Posterior cingulate gyrus (tissue), 11 donors: Measurements from ENCODE around the gene SPSB4.

Experiments
- DNase-seq, 10 donors: peaks; one replicate each; pipeline versions ENCODE4 v3.0.0 to v3.0.0-alpha.2; 2020 to 2021; ENCODE audit warnings: mixed read lengths in 3 of 10
- intact Hi-C: fragments of 100-400 bp; cut with DNase I; formaldehyde crosslinking; loops from one replicate; pipeline ENCODE4 v1.15.1; 2023

The SPSB4 gene

GRCh38 chr3:141147657-141148056 lies 96.5 kb downstream of the SPSB4 start:
- DNase-seq, result no peak
- intact Hi-C loops, result no loop called here

GRCh38 chr3:141148169-141148568 lies 97.0 kb downstream of the SPSB4 start:
- intact Hi-C loops, result no loop called here
- DNase-seq, result no peak

DNA sequence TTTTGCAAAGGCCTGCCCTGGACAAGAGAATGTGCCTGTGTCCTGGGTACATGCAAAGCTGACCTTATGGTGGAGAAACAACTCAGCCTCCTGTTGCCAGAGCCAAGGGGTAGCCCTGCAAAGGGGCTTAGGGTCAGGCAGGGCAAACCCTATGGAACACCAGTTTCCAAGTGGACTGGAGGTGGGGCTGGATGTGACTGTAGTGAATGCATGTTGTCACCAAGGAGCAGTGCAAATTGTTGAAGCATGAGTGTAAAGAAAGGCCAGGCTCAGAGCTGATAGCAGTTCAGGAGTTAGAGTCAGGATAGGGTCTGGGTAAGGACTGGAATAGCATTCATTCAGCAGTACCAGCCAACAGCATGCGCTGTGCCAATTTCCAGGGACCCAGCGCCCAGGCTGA lies 97.6 kb downstream of the SPSB4 start:
- no peak for DNase-seq
- intact Hi-C loops, result no loop called here

DNA sequence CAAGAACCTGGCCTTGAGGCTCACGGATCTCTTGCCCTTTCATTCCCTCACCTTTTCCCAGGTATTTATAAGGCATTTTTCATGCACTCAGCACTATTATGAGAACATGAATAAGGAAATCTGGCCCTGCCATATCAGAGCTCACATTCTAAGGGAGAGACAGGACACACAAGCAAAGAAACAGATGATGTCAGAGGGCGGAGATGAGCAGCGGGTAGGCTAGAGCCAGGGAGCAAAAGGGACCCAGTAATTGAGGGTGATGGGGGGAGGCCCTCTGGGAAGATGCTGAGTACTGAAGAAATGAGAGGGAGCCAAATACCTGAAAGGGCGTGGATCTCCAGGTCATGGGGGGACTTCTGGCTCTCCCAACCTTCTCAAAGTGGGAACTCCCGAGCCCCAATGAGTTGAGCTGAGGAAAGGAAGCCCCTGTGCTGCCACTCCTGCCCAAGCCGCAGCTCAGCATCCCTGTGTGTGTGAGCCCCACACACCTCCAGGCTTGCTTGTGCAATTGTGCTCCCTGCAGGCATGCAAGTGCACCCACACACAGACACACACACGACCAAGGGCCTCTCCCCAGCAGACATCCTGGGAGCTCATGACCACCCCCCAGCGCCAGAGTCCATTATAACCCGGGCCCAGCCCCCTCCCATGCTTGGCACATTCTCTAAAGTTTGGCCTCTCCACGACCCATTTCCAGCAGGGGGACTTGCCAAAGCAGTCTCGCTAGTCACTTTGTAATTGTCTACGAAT lies 99.1 kb downstream of the SPSB4 start:
- no peak for DNase-seq
- intact Hi-C loops, result no loop called here

DNA sequence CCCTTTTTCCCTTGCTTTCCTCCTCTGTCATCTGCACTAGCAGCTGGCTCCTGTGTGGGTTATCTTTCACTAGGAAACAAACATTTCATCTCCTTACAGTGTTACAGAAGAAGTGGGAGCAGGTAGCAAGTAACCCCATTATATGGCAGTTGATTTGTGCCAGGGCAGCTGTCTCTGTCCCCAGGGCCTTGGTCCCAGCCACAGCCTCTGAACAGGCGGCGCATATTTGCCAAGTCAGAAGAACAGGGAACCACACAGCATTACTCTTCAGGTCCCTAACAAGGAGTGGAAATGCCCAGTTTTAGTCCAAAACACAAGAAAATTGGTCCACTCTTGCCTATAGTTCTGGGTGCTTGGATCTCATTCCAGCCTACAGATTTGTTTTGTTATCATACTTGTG lies 99.8 kb downstream of the SPSB4 start:
- no peak for DNase-seq
- intact Hi-C loops, result no loop called here

DNA sequence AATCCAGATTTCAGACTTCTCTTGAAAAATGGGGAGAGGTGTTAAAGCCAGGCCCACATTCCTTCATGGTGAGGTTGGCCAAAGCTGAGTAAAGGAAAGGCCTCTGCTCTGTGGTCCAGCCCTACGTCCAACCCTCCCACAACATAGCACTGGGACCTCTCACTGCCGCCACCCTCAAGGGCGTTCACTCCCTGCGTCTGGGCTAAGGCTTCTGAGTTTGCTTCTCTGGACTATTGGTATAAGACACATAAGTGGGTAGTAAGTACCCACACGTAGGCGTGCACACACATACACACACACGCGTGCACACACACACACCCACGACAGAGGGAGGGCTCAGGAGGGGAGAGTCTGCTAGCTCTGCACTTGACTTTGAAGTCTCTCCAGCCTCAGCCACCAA lies 100.3 kb downstream of the SPSB4 start:
- DNase-seq, result no peak
- intact Hi-C loops, result no loop called here

DNA sequence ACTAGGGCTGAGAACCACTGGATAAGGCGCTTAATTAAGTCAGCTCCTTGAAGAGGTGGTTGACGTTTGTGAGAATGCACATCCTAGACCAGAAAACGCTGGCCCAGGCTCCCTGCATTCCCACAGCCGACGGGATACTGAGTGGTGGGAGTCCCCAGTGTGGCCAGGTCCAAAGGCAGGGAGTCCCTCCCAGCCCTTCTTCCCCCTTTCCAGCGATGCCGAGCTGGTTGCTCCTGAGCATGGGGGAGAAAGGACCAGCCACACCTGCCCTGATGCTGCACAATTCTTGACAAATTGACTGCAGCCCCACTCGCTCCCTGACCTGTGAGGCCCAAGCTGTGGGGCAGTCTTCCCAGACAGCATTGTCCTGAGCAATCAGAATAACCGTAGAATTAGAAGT lies 101.0 kb downstream of the SPSB4 start:
- DNase-seq, result no peak
- intact Hi-C loops, result no loop called here

DNA sequence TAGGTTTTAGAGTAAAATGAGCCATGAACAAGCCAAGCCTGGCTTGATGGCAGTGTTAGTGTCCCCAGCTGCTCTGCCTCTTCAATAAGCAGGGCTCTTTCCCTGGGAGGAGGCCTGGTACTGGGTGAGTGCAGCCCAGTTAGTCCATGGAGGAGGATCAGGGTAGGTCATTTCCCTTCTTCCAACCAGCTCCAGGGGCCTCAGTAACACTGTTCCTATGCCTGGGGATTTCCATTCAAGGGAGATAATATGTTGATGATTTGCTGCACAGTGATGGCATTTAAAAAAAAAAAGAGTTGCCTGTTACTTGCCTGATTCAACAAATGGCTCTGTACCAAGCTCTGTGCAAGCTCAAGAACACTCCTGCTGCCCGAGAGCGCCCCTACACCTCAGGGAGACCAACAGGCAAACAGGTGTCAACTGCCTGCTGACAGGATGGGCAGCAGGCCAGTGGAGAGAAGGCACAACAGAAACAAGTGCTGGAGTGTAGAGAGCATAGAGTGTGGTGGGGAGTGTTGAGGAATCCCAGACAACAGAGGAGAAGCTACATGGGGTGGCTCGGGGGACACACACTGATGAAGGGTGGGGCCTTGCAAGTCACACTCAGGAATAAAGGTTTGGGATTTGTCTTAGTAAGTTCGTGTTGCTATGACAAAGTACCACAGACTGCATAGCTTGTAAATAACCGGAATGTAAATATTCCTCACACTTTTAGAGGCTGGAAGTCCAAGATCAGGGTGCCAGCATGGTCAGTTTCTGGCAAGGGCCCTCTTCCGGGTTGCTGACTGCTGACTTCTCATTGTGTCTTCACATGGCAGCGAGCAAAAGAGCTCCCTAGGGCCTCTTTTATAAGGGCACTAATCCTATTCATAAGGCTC lies 101.9 kb downstream of the SPSB4 start:
- DNase-seq, result no peak
- intact Hi-C loops, result no loop called here

DNA sequence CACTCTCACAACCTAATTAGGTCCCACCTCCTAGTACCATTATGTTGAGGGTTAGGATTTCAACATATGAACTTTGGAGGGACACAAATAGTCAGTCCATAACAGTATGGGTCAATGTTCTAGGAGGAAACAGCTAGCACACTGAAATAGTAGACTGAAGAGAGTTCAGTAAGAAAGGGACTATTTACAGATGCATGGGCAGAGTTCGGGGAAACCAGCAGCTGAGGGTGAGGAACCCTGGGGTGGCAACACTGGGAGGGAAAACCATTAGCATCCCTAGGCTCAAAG lies 102.5 kb downstream of the SPSB4 start:
- intact Hi-C loops, result no loop called here
- DNase-seq, result no peak

- intact Hi-C loops, result no loop called here
- DNase-seq, result no peak
Measured at GRCh38 chr3:141164852-141165251, 113.7 kb downstream of the SPSB4 start.

DNA sequence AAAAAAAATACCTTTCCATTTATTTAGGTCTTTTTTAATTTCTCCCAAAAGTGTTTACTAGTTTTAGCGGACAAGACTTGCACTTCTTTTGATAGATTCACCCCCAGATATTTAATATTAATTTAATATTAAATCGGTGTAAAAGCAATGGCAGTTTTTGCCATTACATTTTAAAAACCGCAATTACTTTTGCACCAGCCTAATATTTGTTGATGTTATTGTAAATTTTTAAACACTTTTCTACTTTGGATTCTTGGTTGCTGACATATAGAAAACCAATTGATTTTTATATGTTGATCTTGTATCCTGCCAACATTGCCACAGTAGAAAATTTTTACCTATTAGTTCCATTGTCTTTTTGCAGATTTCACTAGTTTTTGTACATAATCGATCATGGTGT lies 116.5 kb downstream of the SPSB4 start:
- DNase-seq, result no peak
- intact Hi-C loops, result no loop called here

DNA sequence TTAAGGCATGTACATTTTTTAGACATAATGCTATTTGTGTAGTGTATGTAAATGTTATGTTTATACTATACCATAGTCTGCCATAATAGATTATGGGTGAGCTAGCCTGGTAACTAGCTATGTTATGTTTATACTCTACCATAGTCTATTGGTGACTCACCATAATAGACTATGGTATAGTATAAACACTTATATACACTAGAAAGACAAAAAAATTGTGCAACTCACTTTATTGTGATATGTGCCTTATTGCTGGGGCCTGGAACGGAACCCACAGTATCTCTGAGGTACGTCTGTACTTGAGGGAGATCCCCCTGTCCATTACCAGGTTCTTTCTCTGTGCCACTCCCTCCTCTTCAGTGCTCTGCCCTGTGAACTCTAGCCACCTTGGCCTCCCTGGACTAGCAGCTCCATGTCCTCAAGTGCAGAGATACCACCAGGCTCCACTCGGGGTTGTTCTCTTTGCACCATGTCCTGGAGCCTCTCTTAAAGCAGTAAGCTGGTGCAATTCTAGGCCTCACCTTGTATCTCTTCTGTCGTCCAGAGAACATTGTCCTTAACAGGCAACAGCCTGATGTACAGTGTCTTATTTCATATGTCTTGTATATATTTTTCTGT lies 119.6 kb downstream of the SPSB4 start:
- no peak for DNase-seq
- intact Hi-C loops, result no loop called here

- intact Hi-C loops, result no loop called here
- no peak for DNase-seq
Measured at GRCh38 chr3:141174674-141175073, 123.5 kb downstream of the SPSB4 start.

DNA sequence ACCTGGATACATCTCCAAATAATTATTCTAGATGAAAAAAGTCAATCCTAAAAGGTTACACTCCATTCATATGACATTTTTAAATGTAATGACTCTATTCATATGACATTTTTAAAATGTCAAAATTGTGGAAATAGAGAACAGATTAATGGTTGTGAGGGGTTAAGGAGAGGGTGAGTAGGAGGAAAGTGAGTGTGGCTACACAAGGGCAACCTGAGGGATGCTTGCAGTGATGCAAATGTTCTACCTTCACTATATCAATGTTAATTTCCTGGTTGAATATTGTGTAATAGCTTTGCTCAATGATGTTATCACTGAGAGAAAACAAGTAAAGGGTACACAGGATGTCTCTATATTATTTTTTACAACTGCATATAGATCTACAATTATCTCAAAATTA lies 125.6 kb downstream of the SPSB4 start:
- intact Hi-C loops, result no loop called here
- DNase-seq, result no peak

GRCh38 chr3:141178026-141178425 lies 126.9 kb downstream of the SPSB4 start:
- DNase-seq, result no peak
- intact Hi-C loops, result no loop called here

DNA sequence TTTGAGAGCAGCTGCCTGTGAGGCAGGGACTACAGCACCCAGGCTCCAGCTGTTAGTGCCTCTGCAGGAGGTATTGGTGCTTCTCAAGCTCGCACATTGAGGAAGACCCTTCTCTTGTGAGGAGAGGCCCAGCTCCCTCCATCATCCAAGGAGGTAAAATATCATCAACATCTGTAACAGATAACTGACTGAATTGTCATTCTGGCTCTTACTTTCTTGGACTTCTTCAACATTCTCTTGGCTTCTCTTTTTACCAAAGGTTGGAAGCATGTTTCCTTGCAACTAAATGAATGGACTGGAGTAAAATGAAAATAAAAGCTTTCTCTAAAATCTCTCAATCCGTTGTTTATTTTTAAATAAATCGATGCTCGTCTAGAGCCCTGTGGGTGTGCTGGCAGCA lies 127.4 kb downstream of the SPSB4 start:
- DNase-seq, result no peak
- intact Hi-C loops, result no loop called here

DNA sequence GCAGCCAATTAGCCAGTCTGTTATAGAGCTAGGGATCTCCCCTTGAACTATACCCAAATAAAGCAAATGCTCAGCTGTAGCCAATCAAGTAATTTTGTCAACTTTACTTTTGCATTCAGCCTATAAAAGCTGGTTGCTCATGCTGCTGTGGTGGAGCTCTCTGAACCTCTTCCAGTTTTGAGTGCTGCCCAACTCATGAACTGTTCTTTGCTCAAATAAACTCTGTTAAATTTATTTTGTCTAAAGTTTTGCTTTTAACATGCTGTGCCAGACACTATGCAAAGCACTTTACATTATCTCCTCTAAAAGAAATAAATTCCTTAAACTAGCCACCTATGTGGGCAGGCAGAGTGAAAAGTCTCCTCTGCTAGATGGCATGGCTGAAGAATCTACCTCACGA lies 128.8 kb downstream of the SPSB4 start:
- intact Hi-C loops, result no loop called here
- no peak for DNase-seq

- no peak for DNase-seq
- intact Hi-C loops, result no loop called here
Measured at GRCh38 chr3:141181196-141181595, 130.0 kb downstream of the SPSB4 start.

DNA sequence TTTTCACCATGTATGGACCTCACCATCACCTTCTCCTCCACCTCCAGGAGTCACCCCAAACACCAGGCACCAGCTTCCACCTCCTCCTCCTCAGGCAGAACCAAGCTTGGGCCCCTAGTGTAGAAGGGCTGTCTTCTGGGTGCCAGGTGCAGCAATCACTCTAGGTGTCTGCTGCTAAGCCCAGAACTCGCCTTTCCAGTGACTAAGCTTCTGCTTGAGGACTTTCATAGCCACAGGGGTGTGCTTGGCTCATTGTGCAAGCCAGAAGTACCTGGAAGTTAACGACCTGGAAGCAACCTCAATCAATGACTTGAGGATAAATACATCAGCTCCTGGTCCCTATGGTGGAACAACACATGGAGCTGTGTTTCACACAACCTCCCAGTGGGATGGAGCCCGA lies 130.7 kb downstream of the SPSB4 start:
- intact Hi-C loops, result no loop called here
- DNase-seq, result no peak

GRCh38 chr3:141183606-141184005 lies 132.5 kb downstream of the SPSB4 start:
- DNase-seq, result no peak
- intact Hi-C loops, result no loop called here

DNA sequence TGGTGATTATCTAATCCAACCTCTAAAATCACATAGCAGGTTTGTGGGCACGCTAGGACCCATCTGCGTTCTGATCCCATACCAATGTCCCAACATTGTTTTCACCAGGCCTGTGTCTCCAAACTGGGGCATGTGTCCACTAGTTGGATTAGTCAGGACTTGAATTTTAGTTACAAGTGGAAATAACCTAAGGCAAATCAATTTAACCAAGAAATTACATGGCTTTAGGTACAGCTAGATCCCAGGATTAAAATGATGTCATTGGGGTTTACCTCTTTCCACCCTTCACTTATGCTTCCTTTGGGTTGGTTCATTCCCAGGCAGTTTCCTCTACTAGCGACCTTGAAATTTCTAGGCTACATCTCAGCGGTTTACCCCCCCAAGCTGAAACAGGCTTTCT lies 133.3 kb downstream of the SPSB4 start:
- no peak for DNase-seq
- intact Hi-C loops, result no loop called here
